GM21528 (cell line): ENCODE measurements around the gene GRAMD4.

ENCODE experiments used
- ATAC-seq: cut with Tn5 transposase; IDR thresholded peaks from one replicate; pipeline ENCODE4 v1.9.1; 2021; ENCODE audit warnings: mild to moderate bottlenecking, moderate library complexity; ENCODE audit not compliant: unreplicated experiment, low FRiP score

Gene GRAMD4

DNA sequence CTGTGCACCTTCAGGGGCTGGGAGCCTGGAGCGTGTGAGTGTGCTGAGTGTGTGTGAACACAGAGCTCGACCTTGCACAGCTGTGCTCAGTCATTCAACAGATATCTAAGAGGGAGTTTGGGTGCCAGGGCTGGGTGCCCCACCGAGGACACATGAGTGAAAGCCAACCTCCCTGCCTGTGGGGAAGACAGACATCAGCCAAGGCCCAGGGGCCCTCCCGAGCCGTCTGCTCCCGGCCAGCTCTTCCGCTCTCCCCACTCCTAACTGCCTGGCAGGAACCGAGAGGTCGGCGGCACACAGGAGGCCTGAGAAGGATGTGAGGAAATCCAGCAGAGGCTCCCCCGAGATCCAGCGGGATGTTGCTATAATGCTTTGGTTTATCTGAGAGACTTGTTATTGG is 85.9 kb downstream of the GRAMD4 start:
- ATAC-seq: no peak

GRCh38 chr22:46707305-46707704 is 87.1 kb downstream of the GRAMD4 start:
- ATAC-seq: no peak

GRCh38 chr22:46707827-46708570 is 87.8 kb downstream of the GRAMD4 start:
- no peak for ATAC-seq

- ATAC-seq: no peak
Observed at GRCh38 chr22:46708766-46709330, 88.7 kb downstream of the GRAMD4 start.

GRCh38 chr22:46710806-46711205 is 90.6 kb downstream of the GRAMD4 start:
- no peak for ATAC-seq

DNA sequence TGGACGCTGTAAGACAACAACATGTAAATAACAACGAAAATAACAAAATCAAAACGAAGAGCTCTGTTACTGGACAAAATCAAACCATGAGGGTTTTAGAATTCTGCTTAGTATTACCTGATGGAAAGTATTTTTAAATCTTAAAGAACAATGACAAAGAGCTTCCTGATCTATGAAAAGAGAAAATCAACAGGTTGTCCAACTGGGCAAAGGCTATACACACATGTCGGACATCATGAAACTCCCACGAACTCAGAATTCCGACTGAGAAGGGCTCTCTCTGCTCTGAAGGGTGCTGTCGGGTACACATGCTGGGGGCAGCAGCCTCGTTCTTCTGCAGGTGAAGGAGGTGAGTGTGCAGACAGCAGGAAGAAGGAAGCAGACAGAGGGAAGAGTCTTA is 92.1 kb downstream of the GRAMD4 start:
- no peak for ATAC-seq

DNA sequence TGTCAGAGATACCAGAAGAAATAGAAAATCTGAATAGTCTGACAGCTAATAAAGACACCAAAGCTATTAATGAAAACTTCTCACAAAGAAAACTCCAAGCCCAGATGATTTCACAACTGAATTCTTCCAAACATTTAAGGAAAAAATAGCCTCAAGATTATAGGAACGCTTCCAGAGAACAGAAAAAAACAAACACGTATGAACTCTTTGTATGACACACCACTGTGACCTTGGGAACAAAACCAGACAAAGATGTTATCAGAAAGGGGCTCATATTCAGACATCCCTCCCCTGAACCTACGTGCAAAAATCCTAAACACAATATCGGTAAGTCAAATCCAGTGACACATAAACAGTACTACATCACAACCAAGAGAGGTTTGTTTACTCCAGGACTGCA is 94.4 kb downstream of the GRAMD4 start:
- ATAC-seq: no peak

- ATAC-seq: no peak
Observed at GRCh38 chr22:46719921-46720320, 99.7 kb downstream of the GRAMD4 start.

GRCh38 chr22:46721501-46722085 is 101.4 kb downstream of the GRAMD4 start:
- ATAC-seq: no peak

DNA sequence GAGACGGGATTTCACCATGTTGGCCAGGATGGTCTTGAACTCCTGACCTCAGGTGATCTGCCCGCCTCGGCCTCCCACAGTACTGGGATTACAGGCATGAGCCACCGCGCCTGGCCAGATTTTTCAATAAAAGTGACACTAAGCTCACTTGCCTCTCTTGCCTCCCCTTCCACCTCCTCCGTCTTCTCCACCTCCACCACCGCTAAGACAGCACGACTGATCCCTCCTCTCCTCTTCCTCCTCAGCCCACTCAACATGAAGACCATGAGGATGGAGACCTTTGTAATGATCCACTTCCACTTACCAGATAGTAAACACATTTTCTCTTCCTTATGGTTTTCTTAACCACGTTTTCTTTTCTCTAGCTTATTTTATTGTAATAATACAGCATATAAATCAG is 103.7 kb downstream of the GRAMD4 start:
- ATAC-seq: no peak

DNA sequence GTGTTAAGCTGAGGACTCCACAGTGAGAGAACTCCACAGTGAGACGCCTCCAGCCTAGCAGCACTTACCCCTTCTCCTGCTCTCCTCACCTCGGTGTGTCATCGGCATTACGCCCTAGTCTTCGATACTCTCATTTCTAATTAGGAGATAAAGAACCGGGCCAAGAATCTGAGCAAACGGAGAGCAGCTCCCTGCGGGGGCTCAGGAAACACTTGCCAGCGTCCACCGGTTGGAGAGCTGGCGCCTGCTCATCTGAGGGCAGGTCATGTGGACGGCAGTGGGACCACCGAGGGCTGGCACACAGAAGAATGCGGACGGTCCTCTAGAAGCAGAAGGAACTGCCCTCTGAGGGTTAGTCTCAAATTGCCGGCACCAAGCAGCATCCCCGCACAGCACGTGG is 104.9 kb downstream of the GRAMD4 start:
- no peak for ATAC-seq

- no peak for ATAC-seq
Observed at GRCh38 chr22:46726066-46726985, 106.1 kb downstream of the GRAMD4 start.

- ATAC-seq: no peak
Observed at GRCh38 chr22:46726986-46727317, 106.8 kb downstream of the GRAMD4 start.

- no peak for ATAC-seq
Observed at GRCh38 chr22:46727813-46728364, 107.7 kb downstream of the GRAMD4 start.

GRCh38 chr22:46728470-46728869 is 108.3 kb downstream of the GRAMD4 start:
- no peak for ATAC-seq
